GM18858 (cell line): Measurements from ENCODE around the gene HDAC4.

Experiments used
- ATAC-seq: cut with Tn5 transposase; IDR thresholded peaks from one replicate; pipeline ENCODE4 v1.9.1; 2021; ENCODE audit not compliant: unreplicated experiment

The HDAC4 gene

GRCh38 chr2:239354132-239354790 is 46.6 kb downstream of the HDAC4 start:
- no peak for ATAC-seq

DNA sequence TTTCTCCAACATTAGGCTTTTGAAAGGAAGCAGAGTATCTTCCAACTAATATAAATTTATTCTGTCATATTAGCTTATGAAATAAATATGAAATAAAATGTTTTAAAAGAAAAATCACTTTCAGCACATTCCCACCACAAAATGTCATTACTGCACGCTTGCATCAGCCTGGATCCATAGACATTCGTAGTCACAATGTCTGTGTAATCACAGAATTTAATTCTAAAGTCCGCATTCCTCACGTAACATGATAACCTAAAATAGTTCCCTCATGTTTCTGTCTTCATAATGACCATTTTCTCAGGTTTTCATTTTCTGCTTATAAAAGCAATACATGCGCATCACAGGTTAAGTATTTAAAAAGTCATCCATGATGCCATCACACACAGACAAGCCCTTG is 47.1 kb downstream of the HDAC4 start:
- ATAC-seq, result no peak

DNA sequence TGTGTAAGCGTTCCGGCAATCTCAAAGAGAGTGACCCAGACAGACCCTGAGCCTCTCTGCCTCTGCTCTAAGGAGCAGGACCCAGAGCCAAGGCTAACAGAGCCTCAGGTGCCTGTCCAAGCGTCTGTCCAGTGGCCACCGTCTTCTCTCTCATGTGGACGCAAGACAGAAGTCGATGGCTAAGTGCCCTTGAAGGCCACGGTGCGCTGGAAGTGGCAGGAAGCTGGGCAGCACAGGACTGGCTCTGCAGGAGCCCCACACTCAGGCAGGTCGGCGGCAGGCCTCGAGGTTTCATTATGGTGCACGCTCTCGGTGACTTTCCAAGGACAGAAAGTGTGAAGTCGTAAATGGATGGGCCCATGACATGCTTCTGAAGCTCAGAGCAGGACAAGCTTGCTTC is 49.1 kb downstream of the HDAC4 start:
- no peak for ATAC-seq

DNA sequence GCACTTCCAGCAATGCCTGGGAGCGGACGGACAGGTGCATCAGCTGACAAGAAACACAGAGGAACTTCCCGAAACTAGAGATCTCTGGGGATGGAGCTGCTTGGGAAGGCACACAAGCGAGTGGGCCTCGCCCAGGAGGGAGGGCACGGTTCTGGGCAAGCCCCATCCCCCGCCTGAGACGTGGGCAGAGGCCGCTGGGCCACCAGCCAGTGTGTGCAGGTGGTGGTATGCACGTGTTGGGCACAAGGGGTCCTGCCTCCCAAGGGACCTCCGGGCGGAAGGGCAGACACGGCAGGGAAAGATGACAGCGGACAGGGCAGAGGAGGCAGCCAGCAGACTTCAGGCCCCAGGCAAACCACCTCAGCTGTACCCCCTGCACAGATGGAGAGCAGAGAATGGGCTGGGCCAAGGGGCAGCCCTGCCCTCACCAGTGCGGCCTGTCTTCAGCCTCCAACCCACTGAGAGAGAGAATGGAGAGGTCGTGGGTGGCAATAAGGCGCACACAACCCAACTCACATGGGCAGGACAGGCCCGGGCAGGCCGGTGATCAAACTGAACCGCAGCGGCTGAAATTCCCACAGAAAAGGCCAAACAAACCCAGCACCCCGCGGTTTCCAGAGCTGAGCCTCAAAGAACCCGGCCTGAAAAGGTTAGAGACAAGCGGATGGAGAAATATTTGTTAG is 51.2 kb downstream of the HDAC4 start:
- ATAC-seq, result no peak

DNA sequence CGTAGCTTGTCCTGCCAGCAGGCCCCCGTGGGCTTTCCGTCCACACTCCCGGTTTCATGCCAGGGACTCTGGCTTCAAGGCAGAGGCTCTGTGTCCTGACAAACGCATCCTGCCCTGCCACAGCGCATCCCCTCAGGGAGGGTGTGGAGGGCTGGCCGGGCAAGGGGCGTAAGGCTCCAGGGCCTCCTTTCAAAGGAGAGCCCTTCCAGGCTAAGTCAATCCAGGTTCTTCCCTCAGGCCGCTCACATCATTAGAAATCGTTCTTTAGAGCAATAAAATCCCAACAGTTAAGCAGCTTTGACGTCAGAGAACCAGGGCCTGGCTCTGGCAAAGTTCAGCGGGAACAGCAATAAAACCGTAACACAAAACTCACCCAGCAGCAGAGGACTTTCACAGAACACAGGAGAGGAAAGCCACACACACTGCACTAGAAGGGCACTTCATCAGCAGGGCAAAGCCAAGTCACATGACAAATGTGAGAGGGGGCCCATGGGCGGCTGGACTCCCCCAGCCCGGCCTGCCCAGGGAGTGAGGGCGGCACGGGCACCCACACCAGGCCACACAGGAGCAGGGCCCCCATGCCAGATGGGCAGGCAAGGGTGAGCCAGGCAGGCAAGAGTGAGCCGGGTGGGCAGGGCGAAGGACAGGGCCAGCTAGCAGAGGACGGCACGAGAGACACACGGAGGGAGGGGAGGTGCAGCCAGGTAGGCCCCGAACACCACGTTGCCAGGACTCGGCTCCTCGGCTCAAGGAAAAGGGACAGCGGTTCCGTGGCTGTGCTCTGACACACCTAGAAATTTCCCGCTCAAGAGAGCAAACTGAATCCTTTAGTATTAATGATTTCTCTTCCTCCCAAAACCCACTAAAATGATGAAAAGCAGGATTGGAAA is 52.0 kb downstream of the HDAC4 start:
- no peak for ATAC-seq

GRCh38 chr2:239346676-239347075 is 54.1 kb downstream of the HDAC4 start:
- no peak for ATAC-seq

GRCh38 chr2:239345251-239345650 is 55.6 kb downstream of the HDAC4 start:
- ATAC-seq, result no peak

DNA sequence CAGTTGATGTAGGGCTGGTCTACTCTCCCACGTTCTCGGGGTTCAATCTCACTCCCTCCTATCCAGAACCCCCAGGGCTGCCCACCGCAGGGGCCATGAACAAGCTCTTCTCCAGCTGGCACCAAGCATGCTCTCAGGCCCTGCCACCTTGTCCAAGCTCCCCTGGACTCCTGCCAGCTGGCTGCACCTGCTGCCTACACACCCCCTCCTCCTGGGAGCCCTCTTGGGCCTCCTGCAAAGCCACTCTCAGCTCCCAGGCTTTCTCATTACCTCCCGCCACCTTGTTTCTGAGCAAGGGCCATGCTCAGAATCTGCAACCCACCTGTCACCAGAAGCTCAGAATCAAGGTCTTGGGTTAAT is 56.0 kb downstream of the HDAC4 start:
- ATAC-seq, result no peak

GRCh38 chr2:239343946-239344856 is 56.6 kb downstream of the HDAC4 start:
- ATAC-seq, result no peak

DNA sequence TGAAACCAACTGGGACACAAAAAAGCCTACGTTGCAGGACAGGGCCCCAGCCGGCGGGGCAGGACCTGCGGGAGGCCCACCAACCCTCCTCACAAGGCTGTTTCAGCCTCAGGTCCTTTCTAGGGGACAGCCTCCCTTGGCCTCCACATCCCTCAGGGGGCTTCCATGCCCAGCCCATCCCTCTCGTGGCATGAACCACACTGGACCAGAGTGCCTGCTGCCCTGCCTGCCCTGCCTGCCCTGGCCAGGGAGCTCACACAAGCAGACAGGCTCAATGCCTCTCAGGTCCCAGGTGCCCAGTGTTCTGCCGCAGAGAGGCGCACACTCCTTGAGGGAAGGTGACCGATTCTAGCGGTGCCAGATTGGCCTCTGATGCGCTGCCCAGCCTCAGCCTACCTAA is 57.4 kb downstream of the HDAC4 start:
- ATAC-seq, result no peak

GRCh38 chr2:239341840-239342239 is 59.0 kb downstream of the HDAC4 start:
- no peak for ATAC-seq

GRCh38 chr2:239341146-239341732 is 59.6 kb downstream of the HDAC4 start:
- no peak for ATAC-seq

GRCh38 chr2:239339726-239340601 is 60.9 kb downstream of the HDAC4 start:
- ATAC-seq, result no peak

DNA sequence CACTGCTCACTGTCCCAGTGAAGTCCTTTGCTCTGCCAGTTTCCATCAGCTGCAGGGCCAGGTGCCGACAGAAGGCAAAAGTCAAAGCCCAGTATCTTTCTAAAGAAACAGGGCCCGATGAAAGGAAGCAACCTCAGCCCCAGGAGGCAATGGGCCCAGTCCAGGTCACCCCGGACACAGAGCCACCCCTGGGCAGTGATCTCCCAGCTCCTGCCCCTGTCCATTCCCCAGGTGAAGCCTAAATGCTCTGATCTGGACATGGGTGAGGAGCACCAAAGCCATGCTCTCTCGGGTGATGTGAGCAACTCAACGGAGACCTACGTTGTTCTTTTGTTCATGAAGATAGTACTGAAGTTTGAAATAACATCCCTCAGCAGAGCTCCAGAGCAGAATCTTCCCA is 61.6 kb downstream of the HDAC4 start:
- no peak for ATAC-seq

- ATAC-seq, result no peak
Measured at GRCh38 chr2:239337877-239338484, 62.8 kb downstream of the HDAC4 start.

- no peak for ATAC-seq
Measured at GRCh38 chr2:239337122-239337876, 63.5 kb downstream of the HDAC4 start.

GRCh38 chr2:239331560-239331959 is 69.3 kb downstream of the HDAC4 start:
- no peak for ATAC-seq

GRCh38 chr2:239330836-239331235 is 70.0 kb downstream of the HDAC4 start:
- ATAC-seq, result no peak
